RWPE2 (cell line): ENCODE measurements around the gene URM1.
A peak's percentile ranks its signal among the peaks of the same experiment; 100 is the strongest.
"Not testable (repeated sequence)": the region's sequence is repeated elsewhere in the genome, so short reads cannot be mapped to it uniquely, and the experiment has no call there.

Experiments
- ATAC-seq: fragments of 200-7000 bp; cut with Tn5 transposase; 3 replicates; pipeline ENCODE4 v1.9.1; 2021; ENCODE audit warnings: low read depth
- DNase-seq: peaks from one replicate; pipeline ENCODE4 v3.0.0-alpha.2; 2020; ENCODE audit warnings: low spot score
- H3K27ac ChIP-seq: fragments of 450-650 bp; 2 replicates; pipeline ENCODE4 v1.5.1; 2017; ENCODE audit warnings: mild to moderate bottlenecking; ENCODE audit not compliant: poor library complexity, severe bottlenecking
- H3K27me3 ChIP-seq: fragments of 250-450 bp; sonication (Bioruptor Pico); 2 replicates; pipeline ENCODE4 v1.5.1; 2021; ENCODE audit warnings: mild to moderate bottlenecking, moderate library complexity; ENCODE audit not compliant: insufficient read depth, poor library complexity, severe bottlenecking
- H3K36me3 ChIP-seq: fragments of 250-450 bp; sonication (Bioruptor Pico); 2 replicates; pipeline ENCODE4 v1.5.1; 2020; ENCODE audit warnings: low read depth, mild to moderate bottlenecking, moderate library complexity
- H3K4me1 ChIP-seq: fragments of 250-450 bp; sonication (Bioruptor Pico); 2 replicates; pipeline ENCODE4 v1.5.1; 2021; ENCODE audit warnings: mild to moderate bottlenecking, moderate library complexity; ENCODE audit not compliant: insufficient read depth, poor library complexity, severe bottlenecking
- H3K4me3 ChIP-seq: fragments of 250-450 bp; sonication (Bioruptor Pico); 2 replicates; pipeline ENCODE4 v1.5.1; 2021; ENCODE audit warnings: mild to moderate bottlenecking, moderate library complexity; ENCODE audit not compliant: severe bottlenecking
- H3K9me3 ChIP-seq: fragments of 250-450 bp; sonication (Bioruptor Pico); 2 replicates; pipeline ENCODE4 v1.5.1; 2021; ENCODE audit warnings: mild to moderate bottlenecking, moderate library complexity; ENCODE audit not compliant: severe bottlenecking
- CTCF ChIP-seq: fragments of 450-650 bp; IDR thresholded peaks from one replicate; pipeline ENCODE4 v1.5.1; 2017; ENCODE audit warnings: mild to moderate bottlenecking, moderate library complexity; ENCODE audit not compliant: poor library complexity, severe bottlenecking

URM1 gene

GRCh38 chr9:128421482-128421996 lies 50.4 kb downstream of the URM1 start:
- no peak for TF ChIP-seq CTCF
- Histone ChIP-seq H3K27me3 (no peaks in the 10 kb centered on the region), H3K27ac (peak overlapping the region; percentile 40), H3K9me3 (no peaks in the 10 kb centered on the region), H3K36me3 (no peaks in the 10 kb centered on the region), H3K4me1 (no peaks in the 10 kb centered on the region), H3K4me3 (peak overlapping the region; percentile 85)
- no peak for DNase-seq
- peak; percentile 5; the same call in 1 of the 3 replicates for ATAC-seq

- DNase-seq, ATAC-seq, H3K4me1 ChIP-seq, H3K36me3 ChIP-seq, H3K27me3 ChIP-seq, H3K27ac ChIP-seq, H3K4me3 ChIP-seq, H3K9me3 ChIP-seq: not testable (repeated sequence)
Measured at GRCh38 chr9:128422022-128422782, 51.0 kb downstream of the URM1 start.

- Histone ChIP-seq H3K27me3 (no peaks in the 10 kb centered on the region), H3K4me3 (no peak overlapping the region), H3K27ac (no peak overlapping the region), H3K9me3 (no peaks in the 10 kb centered on the region), H3K4me1 (no peaks in the 10 kb centered on the region), H3K36me3 (no peaks in the 10 kb centered on the region)
- ATAC-seq (no peak), DNase-seq (no peak)
- no peak for TF ChIP-seq CTCF
Measured at GRCh38 chr9:128422783-128423150, 51.6 kb downstream of the URM1 start.

- not testable (repeated sequence) for H3K36me3 ChIP-seq, H3K27me3 ChIP-seq, H3K4me3 ChIP-seq, H3K4me1 ChIP-seq, H3K9me3 ChIP-seq, ATAC-seq, DNase-seq
- H3K27ac ChIP-seq, result peak overlapping the region; percentile 7
Measured at GRCh38 chr9:128423356-128423755, 52.2 kb downstream of the URM1 start.

- H3K27ac ChIP-seq, result no peak overlapping the region
- no peak overlapping the region for H3K4me3 ChIP-seq
- H3K27me3 ChIP-seq, result no peaks in the 10 kb centered on the region
- DNase-seq (no peak), ATAC-seq (no peak)
- no peaks in the 10 kb centered on the region for H3K9me3 ChIP-seq
- TF ChIP-seq CTCF, result no peak
- no peaks in the 10 kb centered on the region for H3K4me1 ChIP-seq
- H3K36me3 ChIP-seq, result no peaks in the 10 kb centered on the region
Measured at GRCh38 chr9:128424268-128424780, 53.1 kb downstream of the URM1 start.
